K562 (cell line): Measurements from ENCODE around the gene KRT14.
"Not testable (repeated sequence)": the region's sequence is repeated elsewhere in the genome, so short reads cannot be mapped to it uniquely, and the experiment has no call there.

ENCODE experiments used
- CSDE1 ChIP-seq, 2 experiments: fragments of 450-650 bp; IDR thresholded peaks; 2 replicates each; pipeline ENCODE4 v1.6.1; 2016; ENCODE audit warnings: mild to moderate bottlenecking in 1 of 2
- CTCF ChIP-seq, 3 experiments: IDR thresholded peaks in 2 of 3; conservative IDR thresholded peaks in 1 of 3; 2 replicates each; pipeline ENCODE4 v1.5.1; 2011 to 2012; ENCODE audit warnings: low read length in 3 of 3, mild to moderate bottlenecking in 3 of 3, control low read depth in 2 of 3, improper control_type of control experiment in 1 of 3, inconsistent platforms in 1 of 3, low read depth in 1 of 3, mixed read lengths in 1 of 3, moderate library complexity in 1 of 3; ENCODE audit not compliant: insufficient read depth in 2 of 3
- EP300 ChIP-seq: IDR thresholded peaks from 2 replicates; pipeline ENCODE4 v1.6.1; 2012; ENCODE audit warnings: low read length, improper control_type of control experiment
- POLR2AphosphoS5 ChIP-seq: IDR thresholded peaks from 2 replicates; pipeline ENCODE4 v1.6.1; 2011; ENCODE audit warnings: mild to moderate bottlenecking, low read depth, low read length, moderate library complexity; ENCODE audit not compliant: control insufficient read depth, insufficient read depth
- POLR3A ChIP-seq: IDR thresholded peaks from 2 replicates; pipeline ENCODE4 v1.6.1; 2011; ENCODE audit warnings: borderline replicate concordance, mild to moderate bottlenecking, moderate library complexity; ENCODE audit not compliant: insufficient read length, insufficient read depth; ENCODE audit errors: extremely low read depth
- TBP ChIP-seq: optimal IDR thresholded peaks from 2 replicates; pipeline ENCODE3; 2011; ENCODE audit warnings: low read depth, low read length, improper control_type of control experiment
- TOE1 ChIP-seq, 2 experiments: fragments of 450-650 bp in 1 of 2; sonication (generic) in 1 of 2; formaldehyde crosslinking in 1 of 2; IDR thresholded peaks; 2 replicates each; pipeline versions ENCODE4 v1.7.1 to v1.8.0; 2016 to 2022; ENCODE audit warnings: borderline replicate concordance in 2 of 2, mild to moderate bottlenecking in 2 of 2, antibody characterized with exemption in 1 of 2, inconsistent platforms in 1 of 2, low read depth in 1 of 2, missing genetic modification reagents in 1 of 2, moderate library complexity in 1 of 2
- ZC3H11A ChIP-seq: IDR thresholded peaks from 2 replicates; pipeline ENCODE4 v1.6.1; 2012; ENCODE audit warnings: low read depth, low read length, improper control_type of control experiment
- ZNF274 ChIP-seq: IDR thresholded peaks from 2 replicates; pipeline ENCODE4 v1.6.1; 2011; ENCODE audit warnings: low read depth, mild to moderate bottlenecking, low read length, moderate library complexity, borderline replicate concordance
- ZNF384 ChIP-seq: IDR thresholded peaks from 2 replicates; pipeline ENCODE4 v1.6.1; 2012; ENCODE audit warnings: low read depth, low read length, improper control_type of control experiment
- TF ChIP-seq, protein P1 (sequence below): fragments of 450-650 bp; IDR thresholded peaks from 2 replicates; pipeline ENCODE4 v1.6.1; 2017; ENCODE audit warnings: mild to moderate bottlenecking, moderate library complexity
- TF ChIP-seq, protein P2 (sequence below): fragments of 450-650 bp; IDR thresholded peaks from 2 replicates; pipeline ENCODE4 v1.6.1; 2016; ENCODE audit warnings: low read depth
- TF ChIP-seq, protein P3 (sequence below): sonication (generic); formaldehyde crosslinking; IDR thresholded peaks from 2 replicates; pipeline ENCODE4 v1.8.1; 2022; ENCODE audit warnings: missing genetic modification reagents
- TF ChIP-seq, protein P4 (sequence below): IDR thresholded peaks from 2 replicates; pipeline ENCODE4 v1.6.1; 2012; ENCODE audit warnings: low read depth, low read length, improper control_type of control experiment, borderline replicate concordance

- TF ChIP-seq, protein P1, sequence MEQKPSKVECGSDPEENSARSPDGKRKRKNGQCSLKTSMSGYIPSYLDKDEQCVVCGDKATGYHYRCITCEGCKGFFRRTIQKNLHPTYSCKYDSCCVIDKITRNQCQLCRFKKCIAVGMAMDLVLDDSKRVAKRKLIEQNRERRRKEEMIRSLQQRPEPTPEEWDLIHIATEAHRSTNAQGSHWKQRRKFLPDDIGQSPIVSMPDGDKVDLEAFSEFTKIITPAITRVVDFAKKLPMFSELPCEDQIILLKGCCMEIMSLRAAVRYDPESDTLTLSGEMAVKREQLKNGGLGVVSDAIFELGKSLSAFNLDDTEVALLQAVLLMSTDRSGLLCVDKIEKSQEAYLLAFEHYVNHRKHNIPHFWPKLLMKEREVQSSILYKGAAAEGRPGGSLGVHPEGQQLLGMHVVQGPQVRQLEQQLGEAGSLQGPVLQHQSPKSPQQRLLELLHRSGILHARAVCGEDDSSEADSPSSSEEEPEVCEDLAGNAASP, result not testable (repeated sequence)
- TF ChIP-seq CSDE1 (IDR thresholded peaks at IDR 0.05); TBP; POLR3A; CTCF (IDR thresholded peaks at IDR 0.05 in 2 of 3, conservative IDR thresholded peaks at IDR 0.05 in 1 of 3; ENCODE audit: insufficient read depth in 2 of 3, low read depth in 1 of 3, low read length in 3 of 3); POLR2AphosphoS5; ZNF274; ZC3H11A; EP300; ZNF384; TOE1 (IDR thresholded peaks at IDR 0.05; ENCODE audit: borderline replicate concordance); TOE1 (CRISPR knock-in tag; IDR thresholded peaks at IDR 0.05; ENCODE audit: borderline replicate concordance, low read depth): not testable (repeated sequence)
- TF ChIP-seq, protein P2, sequence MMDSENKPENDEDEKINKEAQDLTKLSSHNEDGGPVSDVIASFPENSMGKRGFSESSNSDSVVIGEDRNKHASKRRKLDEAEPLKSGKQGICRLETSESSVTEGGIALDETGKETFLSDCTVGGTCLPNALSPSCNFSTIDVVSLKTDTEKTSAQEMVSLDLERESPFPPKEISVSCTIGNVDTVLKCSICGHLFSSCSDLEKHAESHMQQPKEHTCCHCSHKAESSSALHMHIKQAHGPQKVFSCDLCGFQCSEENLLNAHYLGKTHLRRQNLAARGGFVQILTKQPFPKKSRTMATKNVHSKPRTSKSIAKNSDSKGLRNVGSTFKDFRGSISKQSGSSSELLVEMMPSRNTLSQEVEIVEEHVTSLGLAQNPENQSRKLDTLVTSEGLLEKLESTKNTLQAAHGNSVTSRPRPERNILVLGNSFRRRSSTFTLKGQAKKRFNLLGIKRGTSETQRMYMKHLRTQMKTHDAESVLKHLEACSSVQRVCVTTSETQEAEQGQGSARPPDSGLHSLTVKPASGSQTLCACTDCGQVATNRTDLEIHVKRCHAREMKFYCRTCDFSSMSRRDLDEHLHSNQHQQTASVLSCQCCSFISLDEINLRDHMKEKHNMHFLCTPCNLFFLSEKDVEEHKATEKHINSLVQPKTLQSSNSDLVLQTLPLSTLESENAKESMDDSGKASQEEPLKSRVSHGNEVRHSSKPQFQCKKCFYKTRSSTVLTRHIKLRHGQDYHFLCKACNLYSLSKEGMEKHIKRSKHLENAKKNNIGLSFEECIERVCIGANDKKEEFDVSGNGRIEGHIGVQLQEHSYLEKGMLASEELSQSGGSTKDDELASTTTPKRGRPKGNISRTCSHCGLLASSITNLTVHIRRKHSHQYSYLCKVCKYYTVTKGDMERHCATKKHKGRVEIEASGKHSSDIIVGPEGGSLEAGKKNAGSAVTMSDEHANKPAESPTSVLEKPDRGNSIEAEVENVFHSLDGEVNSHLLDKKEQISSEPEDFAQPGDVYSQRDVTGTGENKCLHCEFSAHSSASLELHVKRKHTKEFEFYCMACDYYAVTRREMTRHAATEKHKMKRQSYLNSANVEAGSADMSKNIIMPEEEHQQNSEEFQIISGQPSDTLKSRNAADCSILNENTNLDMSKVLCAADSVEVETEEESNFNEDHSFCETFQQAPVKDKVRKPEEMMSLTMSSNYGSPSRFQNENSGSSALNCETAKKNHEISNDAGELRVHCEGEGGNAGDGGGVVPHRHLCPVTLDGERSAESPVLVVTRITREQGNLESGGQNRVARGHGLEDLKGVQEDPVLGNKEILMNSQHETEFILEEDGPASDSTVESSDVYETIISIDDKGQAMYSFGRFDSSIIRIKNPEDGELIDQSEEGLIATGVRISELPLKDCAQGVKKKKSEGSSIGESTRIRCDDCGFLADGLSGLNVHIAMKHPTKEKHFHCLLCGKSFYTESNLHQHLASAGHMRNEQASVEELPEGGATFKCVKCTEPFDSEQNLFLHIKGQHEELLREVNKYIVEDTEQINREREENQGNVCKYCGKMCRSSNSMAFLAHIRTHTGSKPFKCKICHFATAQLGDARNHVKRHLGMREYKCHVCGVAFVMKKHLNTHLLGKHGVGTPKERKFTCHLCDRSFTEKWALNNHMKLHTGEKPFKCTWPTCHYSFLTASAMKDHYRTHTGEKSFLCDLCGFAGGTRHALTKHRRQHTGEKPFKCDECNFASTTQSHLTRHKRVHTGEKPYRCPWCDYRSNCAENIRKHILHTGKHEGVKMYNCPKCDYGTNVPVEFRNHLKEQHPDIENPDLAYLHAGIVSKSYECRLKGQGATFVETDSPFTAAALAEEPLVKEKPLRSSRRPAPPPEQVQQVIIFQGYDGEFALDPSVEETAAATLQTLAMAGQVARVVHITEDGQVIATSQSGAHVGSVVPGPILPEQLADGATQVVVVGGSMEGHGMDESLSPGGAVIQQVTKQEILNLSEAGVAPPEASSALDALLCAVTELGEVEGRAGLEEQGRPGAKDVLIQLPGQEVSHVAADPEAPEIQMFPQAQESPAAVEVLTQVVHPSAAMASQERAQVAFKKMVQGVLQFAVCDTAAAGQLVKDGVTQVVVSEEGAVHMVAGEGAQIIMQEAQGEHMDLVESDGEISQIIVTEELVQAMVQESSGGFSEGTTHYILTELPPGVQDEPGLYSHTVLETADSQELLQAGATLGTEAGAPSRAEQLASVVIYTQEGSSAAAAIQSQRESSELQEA, result not testable (repeated sequence)
- TF ChIP-seq, protein P3, sequence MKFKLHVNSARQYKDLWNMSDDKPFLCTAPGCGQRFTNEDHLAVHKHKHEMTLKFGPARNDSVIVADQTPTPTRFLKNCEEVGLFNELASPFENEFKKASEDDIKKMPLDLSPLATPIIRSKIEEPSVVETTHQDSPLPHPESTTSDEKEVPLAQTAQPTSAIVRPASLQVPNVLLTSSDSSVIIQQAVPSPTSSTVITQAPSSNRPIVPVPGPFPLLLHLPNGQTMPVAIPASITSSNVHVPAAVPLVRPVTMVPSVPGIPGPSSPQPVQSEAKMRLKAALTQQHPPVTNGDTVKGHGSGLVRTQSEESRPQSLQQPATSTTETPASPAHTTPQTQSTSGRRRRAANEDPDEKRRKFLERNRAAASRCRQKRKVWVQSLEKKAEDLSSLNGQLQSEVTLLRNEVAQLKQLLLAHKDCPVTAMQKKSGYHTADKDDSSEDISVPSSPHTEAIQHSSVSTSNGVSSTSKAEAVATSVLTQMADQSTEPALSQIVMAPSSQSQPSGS (CRISPR knock-in tag), result not testable (repeated sequence)
- TF ChIP-seq, protein P4, sequence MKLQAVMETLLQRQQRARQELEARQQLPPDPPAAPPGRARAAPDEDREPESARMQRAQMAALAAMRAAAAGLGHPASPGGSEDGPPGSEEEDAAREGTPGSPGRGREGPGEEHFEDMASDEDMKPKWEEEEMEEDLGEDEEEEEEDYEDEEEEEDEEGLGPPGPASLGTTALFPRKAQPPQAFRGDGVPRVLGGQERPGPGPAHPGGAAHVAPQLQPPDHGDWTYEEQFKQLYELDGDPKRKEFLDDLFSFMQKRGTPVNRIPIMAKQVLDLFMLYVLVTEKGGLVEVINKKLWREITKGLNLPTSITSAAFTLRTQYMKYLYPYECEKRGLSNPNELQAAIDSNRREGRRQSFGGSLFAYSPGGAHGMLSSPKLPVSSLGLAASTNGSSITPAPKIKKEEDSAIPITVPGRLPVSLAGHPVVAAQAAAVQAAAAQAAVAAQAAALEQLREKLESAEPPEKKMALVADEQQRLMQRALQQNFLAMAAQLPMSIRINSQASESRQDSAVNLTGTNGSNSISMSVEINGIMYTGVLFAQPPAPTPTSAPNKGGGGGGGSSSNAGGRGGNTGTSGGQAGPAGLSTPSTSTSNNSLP, result not testable (repeated sequence)
Observed at GRCh38 chr17:41614767-41615166, 28.1 kb upstream of the KRT14 start.
